Measurements from ENCODE around the gene FEM1B.

The FEM1B gene

GRCh38 chr15:68292157-68292781, 14.7 kb downstream of the FEM1B start:
- peak overlapping the region; percentile 76 for H3K4me2 ChIP-seq (ENCODE audit: low read depth, low read length)
- H3K4me1 ChIP-seq (ENCODE audit: low read length): peaks cover 89% of the 10 kb centered on the region
- H3K36me3 ChIP-seq (replicated peaks; ENCODE audit: insufficient read depth, low read length): peaks cover 23% of the 10 kb centered on the region
- H2AFZ ChIP-seq (ENCODE audit: low read length): no peak overlapping the region
- no peaks in the 10 kb centered on the region for H3K9me2 ChIP-seq (replicated peaks; ENCODE audit: insufficient read depth, low read length)
- H4K20me1 ChIP-seq (ENCODE audit: insufficient read depth, low read length): 0 out of 2 replicates have a peak, but pooled peaks cover 4% of the 10 kb centered on the region
- H3F3A ChIP-seq (ENCODE audit: insufficient read depth, low read length): peaks cover 66% of the 10 kb centered on the region
- H3K9me3 ChIP-seq (replicated peaks; ENCODE audit: insufficient read depth, low read length): no peaks in the 10 kb centered on the region
- no peaks in the 10 kb centered on the region for H3K27me3 ChIP-seq (replicated peaks; ENCODE audit: insufficient read depth, low read length)
- peak; percentile 34 for DNase-seq
- H3K79me2 ChIP-seq (ENCODE audit: low read length): peaks cover 100% of the 10 kb centered on the region
- peak overlapping the region; percentile 61; the same call in 1 of the 2 replicates for H3K9ac ChIP-seq (ENCODE audit: low read length)
- H3K4me3 ChIP-seq (ENCODE audit: low read length): peak overlapping the region; percentile 41
- TF ChIP-seq EZH2 (optimal IDR thresholded peaks at IDR 0.05; ENCODE audit: low read depth, low read length) (no peak), CTCF (IDR thresholded peaks at IDR 0.05; ENCODE audit: low read length) (no peak), EZH2phosphoT487 (IDR thresholded peaks at IDR 0.05; ENCODE audit: low read length) (no peak)
- H3K27ac ChIP-seq (ENCODE audit: low read length): peak overlapping the region; percentile 99; the same call in 1 of the 2 replicates

GRCh38 chr15:68292967-68293366, 15.4 kb downstream of the FEM1B start:
- Histone ChIP-seq H3K79me2 (ENCODE audit: low read length) (peaks cover 100% of the 10 kb centered on the region), H3K36me3 (replicated peaks; ENCODE audit: insufficient read depth, low read length) (peaks cover 23% of the 10 kb centered on the region)

GRCh38 chr15:68295014-68295805, 17.7 kb downstream of the FEM1B start:
- Histone ChIP-seq H3K4me2 (ENCODE audit: low read depth, low read length) (peak overlapping the region; percentile 76), H3K9me2 (replicated peaks; ENCODE audit: insufficient read depth, low read length) (no peaks in the 10 kb centered on the region), H2AFZ (ENCODE audit: low read length) (no peak overlapping the region), H3K27ac (ENCODE audit: low read length) (peak overlapping the region; percentile 99; the same call in 1 of the 2 replicates), H3K79me2 (ENCODE audit: low read length) (peaks cover 88% of the 10 kb centered on the region), H3F3A (ENCODE audit: insufficient read depth, low read length) (peaks cover 78% of the 10 kb centered on the region), H3K27me3 (replicated peaks; ENCODE audit: insufficient read depth, low read length) (no peaks in the 10 kb centered on the region), H3K9me3 (replicated peaks; ENCODE audit: insufficient read depth, low read length) (no peaks in the 10 kb centered on the region), H3K4me1 (ENCODE audit: low read length) (peaks cover 92% of the 10 kb centered on the region), H3K9ac (ENCODE audit: low read length) (peak overlapping the region; percentile 61; the same call in 1 of the 2 replicates), H3K36me3 (replicated peaks; ENCODE audit: insufficient read depth, low read length) (peaks cover 6% of the 10 kb centered on the region; the same call in 1 of the 2 replicates), H4K20me1 (ENCODE audit: insufficient read depth, low read length) (no peaks in the 10 kb centered on the region), H3K4me3 (ENCODE audit: low read length) (peak overlapping the region; percentile 18)
- no peak for DNase-seq
- no peak for TF ChIP-seq CTCF (IDR thresholded peaks at IDR 0.05; ENCODE audit: low read length)
- TF ChIP-seq EZH2phosphoT487 (IDR thresholded peaks at IDR 0.05; ENCODE audit: low read length): no peak
- no peak for TF ChIP-seq EZH2 (optimal IDR thresholded peaks at IDR 0.05; ENCODE audit: low read depth, low read length)

More at GRCh38 chr15:68292967-68293366, 15.4 kb downstream of the FEM1B start:
- no peak for DNase-seq
- Histone ChIP-seq H3K9me2 (replicated peaks; ENCODE audit: insufficient read depth, low read length) (no peaks in the 10 kb centered on the region), H3K9me3 (replicated peaks; ENCODE audit: insufficient read depth, low read length) (no peaks in the 10 kb centered on the region), H3K4me3 (ENCODE audit: low read length) (peak overlapping the region; percentile 41), H2AFZ (ENCODE audit: low read length) (no peak overlapping the region), H4K20me1 (ENCODE audit: insufficient read depth, low read length) (0 out of 2 replicates have a peak, but pooled peaks cover 4% of the 10 kb centered on the region), H3K4me1 (ENCODE audit: low read length) (peaks cover 95% of the 10 kb centered on the region), H3F3A (ENCODE audit: insufficient read depth, low read length) (peaks cover 73% of the 10 kb centered on the region), H3K4me2 (ENCODE audit: low read depth, low read length) (peak overlapping the region; percentile 76), H3K27me3 (replicated peaks; ENCODE audit: insufficient read depth, low read length) (no peaks in the 10 kb centered on the region), H3K27ac (ENCODE audit: low read length) (peak overlapping the region; percentile 99; the same call in 1 of the 2 replicates), H3K9ac (ENCODE audit: low read length) (peak overlapping the region; percentile 61; the same call in 1 of the 2 replicates)
- TF ChIP-seq EZH2phosphoT487 (IDR thresholded peaks at IDR 0.05; ENCODE audit: low read length): no peak
- TF ChIP-seq CTCF (IDR thresholded peaks at IDR 0.05; ENCODE audit: low read length): no peak
- TF ChIP-seq EZH2 (optimal IDR thresholded peaks at IDR 0.05; ENCODE audit: low read depth, low read length): no peak

Data from MM.1S (cell line).